GM12878 (cell line): ENCODE data around the gene SALL1. TPM values are rescaled to one million over a fixed set of nuclear protein-coding genes. Genes with fewer than 3 reads are reported as not detected.

Source experiments
- ATAC-seq: fragments of 200-7000 bp; cut with Tn5 transposase; 3 replicates; pipeline ENCODE4 v1.9.1; 2020; ENCODE audit warnings: mild to moderate bottlenecking, moderate library complexity
- BruUV-seq: library from RNA; stranded (reverse); fragments of 400-500 nt; replicated peaks from 2 replicates; lab custom pipeline; 2021; lab: Mats Ljungman, UMichigan
- CTCF ChIA-PET: fragments of 300-600 bp; sonication (Branson Sonifier 250); formaldehyde crosslinking; extraction: SDS; loops from one replicate; lab custom pipeline; 2021; ENCODE audit warnings: inconsistent platforms; lab: Yijun Ruan, JAX
- POLR2A ChIA-PET: fragments of 350-600 bp; formaldehyde crosslinking; extraction: SDS; loops from one replicate; lab custom pipeline; 2021; ENCODE audit warnings: inconsistent platforms; lab: Charles Lee
- RAD21 ChIA-PET: fragments of 300-600 bp; sonication (Branson Sonifier 250); formaldehyde crosslinking; loops from one replicate; lab custom pipeline; 2023; ENCODE audit warnings: antibody characterized with exemption; ENCODE audit not compliant: unreplicated experiment; lab: Charles Lee
- SMC1A ChIA-PET: fragments of 300-600 bp; sonication (Branson Sonifier 250); formaldehyde crosslinking; loops from one replicate; lab custom pipeline; 2023; ENCODE audit not compliant: unreplicated experiment, uncharacterized antibody; lab: Charles Lee
- DNase-seq: peaks from one replicate; pipeline ENCODE4 v3.0.0-alpha.2; 2011; ENCODE audit warnings: low read depth, low spot score
- FAIRE-seq: peaks from 3 replicates; lab custom pipeline; 2011; peaks lifted over from hg19 to GRCh38; lab: Jason Lieb, UNC
- H2AFZ ChIP-seq: 2 replicates; pipeline ENCODE4 v1.6.0; 2011; ENCODE audit warnings: low read depth, low read length, control low read depth; ENCODE audit not compliant: control insufficient read depth
- H3K27ac ChIP-seq: 2 replicates; pipeline ENCODE4 v1.5.1; 2011; ENCODE audit warnings: control low read depth; ENCODE audit not compliant: control insufficient read depth, insufficient read depth
- H3K27me3 ChIP-seq, 2 experiments: replicated peaks in 1 of 2; 2 replicates each; pipeline versions ENCODE4 v1.6.0 to v1.6.1; 2011; ENCODE audit warnings: low read length in 1 of 2; ENCODE audit not compliant: control insufficient read depth in 2 of 2, insufficient read depth in 2 of 2
- H3K36me3 ChIP-seq, 2 experiments: 2 replicates each; pipeline ENCODE4 v1.5.1; 2011; ENCODE audit warnings: low read length in 1 of 2; ENCODE audit not compliant: control insufficient read depth in 2 of 2, insufficient read depth in 2 of 2
- H3K4me1 ChIP-seq: 2 replicates; pipeline ENCODE4 v1.6.1; 2011; ENCODE audit warnings: mild to moderate bottlenecking, low read length, moderate library complexity, mixed read lengths; ENCODE audit not compliant: control insufficient read depth, insufficient read depth
- H3K4me2 ChIP-seq: 2 replicates; pipeline ENCODE4 v1.6.0; 2011; ENCODE audit warnings: control low read depth; ENCODE audit not compliant: control insufficient read depth, insufficient read depth
- H3K4me3 ChIP-seq: fragments of 200-600 bp; sonication (generic); 2 replicates; pipeline ENCODE4 v1.5.1; 2016
- H3K79me2 ChIP-seq: 2 replicates; pipeline ENCODE4 v1.6.0; 2011; ENCODE audit warnings: low read length; ENCODE audit not compliant: control insufficient read depth, insufficient read depth
- H3K9ac ChIP-seq: 2 replicates; pipeline ENCODE4 v1.8.0; 2011; ENCODE audit warnings: low read length, control low read depth, mixed read lengths; ENCODE audit not compliant: control insufficient read depth, insufficient read depth
- H3K9me3 ChIP-seq: replicated peaks from 3 replicates; pipeline ENCODE4 v1.5.1; 2011; ENCODE audit warnings: mild to moderate bottlenecking, low read length; ENCODE audit not compliant: control insufficient read depth, insufficient read depth
- H4K20me1 ChIP-seq: 2 replicates; pipeline ENCODE4 v1.6.0; 2011; ENCODE audit not compliant: control insufficient read depth, insufficient read depth
- ASH2L ChIP-seq: fragments of 300-600, 200-600 bp; sonication (generic); IDR thresholded peaks from 2 replicates; pipeline ENCODE4 v1.6.1; 2017; ENCODE audit warnings: low read depth, mild to moderate bottlenecking, borderline replicate concordance
- ATF7 ChIP-seq: fragments of 450-650 bp; IDR thresholded peaks from 2 replicates; pipeline ENCODE4 v1.6.1; 2016; ENCODE audit warnings: low read depth, mild to moderate bottlenecking
- HDAC6 ChIP-seq: fragments of 200-600 bp; sonication (generic); IDR thresholded peaks from one replicate; pipeline ENCODE4 v1.8.0; 2017; ENCODE audit warnings: antibody characterized with exemption; ENCODE audit not compliant: unreplicated experiment
- JUNB ChIP-seq: IDR thresholded peaks from 2 replicates; pipeline ENCODE4 v1.6.1; 2016; ENCODE audit warnings: antibody characterized with exemption, mild to moderate bottlenecking
- RB1 ChIP-seq: fragments of 450-650 bp; formaldehyde crosslinking; IDR thresholded peaks from 2 replicates; pipeline ENCODE4 v1.6.1; 2017; ENCODE audit warnings: mild to moderate bottlenecking, borderline replicate concordance
- WGBS: methylation state at CpG from one replicate; pipeline ENCODE4 v1.1.6; 2016; ENCODE audit warnings: low lambda C conversion rate; ENCODE audit not compliant: insufficient replicate concordance, insufficient coverage; ENCODE audit errors: missing lambda C conversion rate; 5-methylcytosine and 5-hydroxymethylcytosine counted together
- in situ Hi-C: fragments of 300-500 bp; cut with MboI; formaldehyde crosslinking; loops from 9 replicates; pipeline ENCODE4 v1.14.3; 2018; ENCODE audit warnings: mixed read lengths
- intact Hi-C: fragments of 100-400 bp; cut with micrococcal nuclease; formaldehyde crosslinking; loops from one replicate; pipeline ENCODE4 v1.14.2; 2022; ENCODE audit not compliant: unreplicated experiment
- polyA plus RNA-seq, 11 experiments: library from polyadenylated mRNA; depleted of rRNA in 4 of 11; unstranded in 6 of 11; stranded (reverse) in 5 of 11; fragments of >200 nt; fragmentation: Nextera tagmentation in 4 of 11; fragmentation: Illumina TruSeq in 1 of 11; extraction: Ambion mirVana in 4 of 11; extraction: Trizol in 1 of 11; gene quantifications; 1 replicate in 1 of 11; 2 replicates in 10 of 11; pipeline versions ENCODE4 v1.2.1 to v1.2.3, GENCODE V29; 2011 to 2016; ENCODE audit warnings: inconsistent platforms in 2 of 11, missing spikeins in 2 of 11, low read depth in 1 of 11
- total RNA-seq, 4 experiments: library from RNA; depleted of rRNA in 3 of 4; stranded (reverse); fragments of >200 nt in 3 of 4; fragmentation: Illumina TruSeq in 1 of 4; extraction: Trizol in 1 of 4; gene quantifications; 2 replicates each; pipeline versions ENCODE4 v1.2.1 to v1.2.3, GENCODE V29; 2013 to 2021
- TF ChIP-seq, protein P1 (sequence below): fragments of 450-650 bp; IDR thresholded peaks from 2 replicates; pipeline ENCODE4 v1.6.1; 2017; ENCODE audit warnings: mild to moderate bottlenecking, moderate library complexity
- TF ChIP-seq, protein P2 (sequence below): fragments of 450-650 bp; IDR thresholded peaks from 2 replicates; pipeline ENCODE4 v1.6.1; 2017; ENCODE audit warnings: mild to moderate bottlenecking, moderate library complexity

Gene SALL1
- total and polyA plus RNA-seq, 10 of the 15 experiments (the other 5 are each of a cell fraction or from before 2014, with no cell fraction given): 0.01 to 0.08 (median 0.03) TPM; not detected in 6

DNA sequence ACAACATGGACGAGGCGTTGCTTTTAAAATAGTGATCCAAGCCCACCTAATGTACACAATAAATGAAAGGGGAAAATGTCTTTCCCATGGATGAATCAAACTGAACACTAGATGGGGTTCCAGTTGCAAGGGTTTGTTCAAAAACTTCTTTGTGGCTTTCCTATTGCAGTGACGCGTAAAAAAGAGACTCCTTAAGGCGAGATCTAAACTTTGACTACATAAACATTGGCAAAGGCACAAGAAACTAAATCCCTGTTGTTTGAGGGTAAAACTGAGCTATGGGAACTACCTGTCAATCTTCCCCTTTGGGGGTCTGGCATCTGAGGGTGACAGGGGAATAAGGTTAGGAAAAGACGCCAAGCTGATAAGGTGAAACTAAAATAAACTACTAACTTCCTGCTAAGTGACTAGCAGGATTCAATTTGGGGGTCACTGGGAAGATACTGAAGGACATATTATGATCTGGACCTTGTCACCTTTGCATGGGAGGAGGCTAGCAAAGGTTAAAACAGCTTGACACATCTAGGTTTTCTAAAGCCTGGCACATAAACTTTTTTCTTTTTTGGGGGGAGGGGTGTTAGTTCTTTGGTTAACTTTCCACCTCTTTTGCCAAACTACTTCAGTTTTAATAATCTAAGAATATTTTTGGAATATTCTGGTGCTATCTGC, 4.7 kb downstream of the SALL1 start:
- POLR2A ChIA-PET: no interaction called here
- Histone ChIP-seq H4K20me1 (no peaks in the 10 kb centered on the region), H3K79me2 (no peaks in the 10 kb centered on the region), H3K9ac (no peak overlapping the region), H3K27ac (no peak overlapping the region), H3K27me3 (peaks cover 0 to 8% of the 10 kb centered on the region in 2 experiments; a peak in 3 of 4 replicates), H3K4me2 (no peak overlapping the region), H3K4me3 (no peak overlapping the region), H3K36me3 (no peaks in the 10 kb centered on the region), H3K9me3 (no peaks in the 10 kb centered on the region), H2AFZ (no peak overlapping the region), H3K4me1 (no peaks in the 10 kb centered on the region)
- no TSS peak for BruUV-seq
- ATAC-seq (no peak), DNase-seq (no peak), FAIRE-seq (no peak)
- RAD21 ChIA-PET: interaction anchor here (0.8 to 1.0 kb wide), 2 partner anchors 18 to 89 kb away, joined by 3 to 4 read pairs; no protein-coding TSS in a partner anchor
- intact Hi-C loops (loop anchor here (1.0 kb wide), 1 partner anchor 616 kb away; no protein-coding TSS in a partner anchor), in situ Hi-C loops (no loop called here)
- TF ChIP-seq, protein P1, sequence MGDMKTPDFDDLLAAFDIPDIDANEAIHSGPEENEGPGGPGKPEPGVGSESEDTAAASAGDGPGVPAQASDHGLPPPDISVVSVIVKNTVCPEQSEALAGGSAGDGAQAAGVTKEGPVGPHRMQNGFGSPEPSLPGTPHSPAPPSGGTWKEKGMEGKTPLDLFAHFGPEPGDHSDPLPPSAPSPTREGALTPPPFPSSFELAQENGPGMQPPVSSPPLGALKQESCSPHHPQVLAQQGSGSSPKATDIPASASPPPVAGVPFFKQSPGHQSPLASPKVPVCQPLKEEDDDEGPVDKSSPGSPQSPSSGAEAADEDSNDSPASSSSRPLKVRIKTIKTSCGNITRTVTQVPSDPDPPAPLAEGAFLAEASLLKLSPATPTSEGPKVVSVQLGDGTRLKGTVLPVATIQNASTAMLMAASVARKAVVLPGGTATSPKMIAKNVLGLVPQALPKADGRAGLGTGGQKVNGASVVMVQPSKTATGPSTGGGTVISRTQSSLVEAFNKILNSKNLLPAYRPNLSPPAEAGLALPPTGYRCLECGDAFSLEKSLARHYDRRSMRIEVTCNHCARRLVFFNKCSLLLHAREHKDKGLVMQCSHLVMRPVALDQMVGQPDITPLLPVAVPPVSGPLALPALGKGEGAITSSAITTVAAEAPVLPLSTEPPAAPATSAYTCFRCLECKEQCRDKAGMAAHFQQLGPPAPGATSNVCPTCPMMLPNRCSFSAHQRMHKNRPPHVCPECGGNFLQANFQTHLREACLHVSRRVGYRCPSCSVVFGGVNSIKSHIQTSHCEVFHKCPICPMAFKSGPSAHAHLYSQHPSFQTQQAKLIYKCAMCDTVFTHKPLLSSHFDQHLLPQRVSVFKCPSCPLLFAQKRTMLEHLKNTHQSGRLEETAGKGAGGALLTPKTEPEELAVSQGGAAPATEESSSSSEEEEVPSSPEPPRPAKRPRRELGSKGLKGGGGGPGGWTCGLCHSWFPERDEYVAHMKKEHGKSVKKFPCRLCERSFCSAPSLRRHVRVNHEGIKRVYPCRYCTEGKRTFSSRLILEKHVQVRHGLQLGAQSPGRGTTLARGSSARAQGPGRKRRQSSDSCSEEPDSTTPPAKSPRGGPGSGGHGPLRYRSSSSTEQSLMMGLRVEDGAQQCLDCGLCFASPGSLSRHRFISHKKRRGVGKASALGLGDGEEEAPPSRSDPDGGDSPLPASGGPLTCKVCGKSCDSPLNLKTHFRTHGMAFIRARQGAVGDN: no peak
- TF ChIP-seq, protein P2, sequence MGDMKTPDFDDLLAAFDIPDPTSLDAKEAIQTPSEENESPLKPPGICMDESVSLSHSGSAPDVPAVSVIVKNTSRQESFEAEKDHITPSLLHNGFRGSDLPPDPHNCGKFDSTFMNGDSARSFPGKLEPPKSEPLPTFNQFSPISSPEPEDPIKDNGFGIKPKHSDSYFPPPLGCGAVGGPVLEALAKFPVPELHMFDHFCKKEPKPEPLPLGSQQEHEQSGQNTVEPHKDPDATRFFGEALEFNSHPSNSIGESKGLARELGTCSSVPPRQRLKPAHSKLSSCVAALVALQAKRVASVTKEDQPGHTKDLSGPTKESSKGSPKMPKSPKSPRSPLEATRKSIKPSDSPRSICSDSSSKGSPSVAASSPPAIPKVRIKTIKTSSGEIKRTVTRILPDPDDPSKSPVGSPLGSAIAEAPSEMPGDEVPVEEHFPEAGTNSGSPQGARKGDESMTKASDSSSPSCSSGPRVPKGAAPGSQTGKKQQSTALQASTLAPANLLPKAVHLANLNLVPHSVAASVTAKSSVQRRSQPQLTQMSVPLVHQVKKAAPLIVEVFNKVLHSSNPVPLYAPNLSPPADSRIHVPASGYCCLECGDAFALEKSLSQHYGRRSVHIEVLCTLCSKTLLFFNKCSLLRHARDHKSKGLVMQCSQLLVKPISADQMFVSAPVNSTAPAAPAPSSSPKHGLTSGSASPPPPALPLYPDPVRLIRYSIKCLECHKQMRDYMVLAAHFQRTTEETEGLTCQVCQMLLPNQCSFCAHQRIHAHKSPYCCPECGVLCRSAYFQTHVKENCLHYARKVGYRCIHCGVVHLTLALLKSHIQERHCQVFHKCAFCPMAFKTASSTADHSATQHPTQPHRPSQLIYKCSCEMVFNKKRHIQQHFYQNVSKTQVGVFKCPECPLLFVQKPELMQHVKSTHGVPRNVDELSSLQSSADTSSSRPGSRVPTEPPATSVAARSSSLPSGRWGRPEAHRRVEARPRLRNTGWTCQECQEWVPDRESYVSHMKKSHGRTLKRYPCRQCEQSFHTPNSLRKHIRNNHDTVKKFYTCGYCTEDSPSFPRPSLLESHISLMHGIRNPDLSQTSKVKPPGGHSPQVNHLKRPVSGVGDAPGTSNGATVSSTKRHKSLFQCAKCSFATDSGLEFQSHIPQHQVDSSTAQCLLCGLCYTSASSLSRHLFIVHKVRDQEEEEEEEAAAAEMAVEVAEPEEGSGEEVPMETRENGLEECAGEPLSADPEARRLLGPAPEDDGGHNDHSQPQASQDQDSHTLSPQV: no peak
- no peak for TF ChIP-seq RB1
- no peak for TF ChIP-seq ASH2L
- TF ChIP-seq HDAC6: no peak
- no peak for TF ChIP-seq ATF7
- no peak for TF ChIP-seq JUNB
- SMC1A ChIA-PET: interaction anchor here (1.1 to 1.4 kb wide), 3 partner anchors 423 to 610 kb away, joined by 3 to 4 read pairs (median 3); no protein-coding TSS in a partner anchor
- 34% methylated on average over 6 of the region's 6 CpGs for WGBS
- CTCF ChIA-PET: interaction anchor here (0.8 to 1.8 kb wide), 6 partner anchors 67 to 618 kb away, joined by 3 to 7 read pairs (median 4); no protein-coding TSS in a partner anchor
